GM19468 (cell line): ENCODE data around the gene NEK11.

Experiments used
- ATAC-seq: cut with Tn5 transposase; IDR thresholded peaks from one replicate; pipeline ENCODE4 v1.9.1; 2021; ENCODE audit warnings: mild to moderate bottlenecking, moderate library complexity, moderate number of reproducible peaks; ENCODE audit not compliant: unreplicated experiment; ENCODE audit errors: extremely low read depth

The NEK11 gene

GRCh38 chr3:131026321-131027151 lies at the start of gene NEK11, which contains the start of gene ASTE1:
TSS of gene NEK11 (plus strand) at chr3:131026877. CDS start at chr3:131029709, 2,832 bp downstream.
TSS of gene ASTE1 (minus strand) at chr3:131026825. CDS start at chr3:131025306, 1,519 bp downstream.
- peak; percentile 99 for ATAC-seq

GRCh38 chr3:130979117-130979516 lies 47.6 kb upstream of the NEK11 start:
- no peak for ATAC-seq

GRCh38 chr3:130981469-130981868 lies 45.2 kb upstream of the NEK11 start:
- no peak for ATAC-seq

GRCh38 chr3:130990282-130990681 lies 36.4 kb upstream of the NEK11 start:
- ATAC-seq = no peak

- ATAC-seq = no peak
Observed at GRCh38 chr3:130991126-130991525, 35.6 kb upstream of the NEK11 start.

- no peak for ATAC-seq
Observed at GRCh38 chr3:130992344-130992743, 34.3 kb upstream of the NEK11 start.

GRCh38 chr3:130997289-130997688 lies 29.4 kb upstream of the NEK11 start:
- ATAC-seq = no peak

GRCh38 chr3:131001071-131001470 lies 25.6 kb upstream of the NEK11 start:
- ATAC-seq = no peak

- no peak for ATAC-seq
Observed at GRCh38 chr3:131004603-131005002, 22.1 kb upstream of the NEK11 start.

- ATAC-seq = no peak
Observed at GRCh38 chr3:131007256-131007655, 19.4 kb upstream of the NEK11 start.

GRCh38 chr3:131007782-131008181 lies 18.9 kb upstream of the NEK11 start:
- ATAC-seq = no peak

GRCh38 chr3:131008326-131008725 lies 18.4 kb upstream of the NEK11 start:
- ATAC-seq = no peak

- ATAC-seq = no peak
Observed at GRCh38 chr3:131009698-131010097, 17.0 kb upstream of the NEK11 start.

GRCh38 chr3:131018970-131019369 lies 7.7 kb upstream of the NEK11 start:
- ATAC-seq = no peak

- ATAC-seq = no peak
Observed at GRCh38 chr3:131020122-131020693, 6.5 kb upstream of the NEK11 start.

GRCh38 chr3:131025539-131025938 lies 1.1 kb upstream of the NEK11 start:
- no peak for ATAC-seq

GRCh38 chr3:131028844-131029243 lies 2.2 kb downstream of the NEK11 start:
- no peak for ATAC-seq

- no peak for ATAC-seq
Observed at GRCh38 chr3:131031660-131032059, 5.0 kb downstream of the NEK11 start.

- no peak for ATAC-seq
Observed at GRCh38 chr3:131033480-131034080, 6.9 kb downstream of the NEK11 start.

- no peak for ATAC-seq
Observed at GRCh38 chr3:131036200-131036816, 9.6 kb downstream of the NEK11 start.

GRCh38 chr3:131036986-131037385 lies 10.3 kb downstream of the NEK11 start:
- no peak for ATAC-seq
